GM21390 (cell line): ENCODE measurements around the gene RXRG.
"Not testable (repeated sequence)": the region's sequence is repeated elsewhere in the genome, so short reads cannot be mapped to it uniquely, and the experiment has no call there.

Experiments
- ATAC-seq: cut with Tn5 transposase; IDR thresholded peaks from one replicate; pipeline ENCODE4 v1.9.1; 2021; ENCODE audit not compliant: unreplicated experiment

RXRG gene

DNA sequence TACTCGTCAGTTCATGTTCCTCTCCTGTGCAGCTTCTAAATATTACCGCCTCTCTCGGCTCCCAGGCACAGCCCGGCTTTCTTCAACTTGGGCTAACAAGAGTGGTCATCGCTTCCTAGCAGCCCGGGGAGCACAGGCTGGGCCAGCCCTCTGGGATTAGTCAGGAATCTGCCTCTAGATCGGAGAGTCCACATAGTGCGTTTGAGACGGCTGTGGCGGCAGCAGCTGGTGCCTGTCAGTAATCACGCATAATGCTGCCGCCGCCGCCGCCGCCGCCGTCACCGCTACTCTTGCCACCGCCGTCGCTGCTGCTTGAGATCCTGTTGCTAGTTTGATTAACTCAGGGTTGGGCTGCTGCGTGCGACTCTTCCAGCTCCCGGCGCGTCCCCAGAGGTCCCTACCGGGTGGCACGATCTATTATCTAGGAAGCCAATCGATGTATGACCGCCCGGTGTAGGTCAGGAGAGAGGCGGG lies at the start of gene RXRG:
RXRG (minus strand) TSS at position 230 of the 474 bp plus-strand sequence. CDS start 233 bp downstream, outside the sequence.
- ATAC-seq, result no peak

DNA sequence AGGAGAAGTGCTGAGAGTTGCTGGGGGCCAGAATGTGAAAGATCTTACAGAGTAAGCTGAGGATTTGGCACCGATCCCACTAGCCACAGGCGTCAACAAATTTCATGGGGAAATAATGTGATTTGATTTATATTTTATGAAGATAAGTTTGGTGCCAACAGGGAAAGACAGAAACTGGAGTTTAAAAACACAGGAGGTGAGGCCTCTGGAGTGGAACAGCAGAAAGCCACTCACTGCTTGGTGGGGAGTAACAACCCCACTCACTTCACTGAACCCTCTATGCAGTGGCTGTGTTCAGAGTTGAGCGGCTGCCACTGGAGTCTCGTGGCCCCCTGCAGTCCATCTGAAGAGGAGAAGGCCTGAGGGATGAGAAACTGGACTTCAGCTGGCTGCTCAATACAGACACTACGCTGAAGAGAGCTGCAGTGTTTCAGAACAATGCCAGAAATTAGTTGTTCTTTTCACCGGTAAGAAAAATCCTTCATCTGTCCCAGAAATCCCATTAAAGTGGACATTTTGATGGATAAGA lies 48.0 kb upstream of the RXRG start:
- ATAC-seq, result no peak

DNA sequence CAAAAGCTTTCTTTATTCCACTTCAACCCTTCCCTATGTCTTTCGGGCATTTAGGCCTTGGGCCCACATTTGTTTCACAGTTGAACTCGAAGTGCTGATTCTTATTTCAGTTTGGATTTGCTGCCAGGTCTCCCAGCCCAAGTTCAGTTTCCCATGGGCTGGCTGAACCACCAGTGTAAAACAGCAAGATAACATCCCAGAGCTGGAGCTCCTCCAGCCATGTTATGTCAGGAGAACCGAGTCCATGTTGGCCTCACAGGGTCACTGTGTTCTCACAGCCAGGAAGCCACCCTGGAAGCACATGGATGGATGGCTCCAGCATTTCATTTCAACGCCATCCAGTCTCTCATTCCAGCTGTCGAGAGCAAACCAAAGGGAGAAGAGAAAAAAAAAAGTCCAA lies 45.2 kb upstream of the RXRG start:
- ATAC-seq, result no peak

DNA sequence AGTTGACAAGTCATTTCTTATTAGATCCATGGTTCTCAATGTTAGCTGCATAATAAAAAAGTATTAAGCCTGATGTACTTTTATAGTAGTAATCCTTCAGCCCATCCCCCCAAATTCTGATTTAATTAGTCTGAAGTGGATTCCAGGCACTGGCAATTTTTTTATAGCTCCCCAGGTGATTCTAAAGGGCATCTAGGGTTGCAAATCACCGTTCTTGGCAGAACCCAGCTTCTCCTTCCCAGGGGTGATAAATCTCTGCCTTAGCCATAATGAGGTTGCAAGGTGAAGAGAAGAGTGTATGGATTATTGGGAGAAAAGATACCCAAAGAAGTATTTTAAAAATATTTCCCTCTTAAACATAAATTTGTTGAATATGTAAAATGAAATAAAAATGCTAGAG lies 43.0 kb upstream of the RXRG start:
- ATAC-seq, result no peak

DNA sequence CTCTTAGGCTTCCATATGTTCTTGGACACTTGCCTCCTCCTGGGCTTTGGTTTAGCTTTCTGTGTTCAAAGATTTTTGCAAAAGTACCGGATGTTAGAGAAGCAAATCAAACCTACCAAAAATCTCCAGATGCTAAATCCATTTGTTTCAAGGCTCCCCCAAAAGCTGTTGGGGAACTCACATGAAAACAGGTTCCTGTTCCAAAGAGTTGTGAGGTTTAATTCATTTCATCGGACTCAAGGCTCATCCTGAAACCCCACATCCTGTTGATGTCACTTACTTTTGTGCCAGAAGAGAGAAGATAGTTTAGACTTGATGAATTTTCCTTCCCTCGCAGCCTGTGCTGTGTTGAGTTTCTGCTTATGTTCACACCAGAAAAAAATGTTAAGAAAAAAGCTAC lies 41.7 kb upstream of the RXRG start:
- ATAC-seq, result no peak

DNA sequence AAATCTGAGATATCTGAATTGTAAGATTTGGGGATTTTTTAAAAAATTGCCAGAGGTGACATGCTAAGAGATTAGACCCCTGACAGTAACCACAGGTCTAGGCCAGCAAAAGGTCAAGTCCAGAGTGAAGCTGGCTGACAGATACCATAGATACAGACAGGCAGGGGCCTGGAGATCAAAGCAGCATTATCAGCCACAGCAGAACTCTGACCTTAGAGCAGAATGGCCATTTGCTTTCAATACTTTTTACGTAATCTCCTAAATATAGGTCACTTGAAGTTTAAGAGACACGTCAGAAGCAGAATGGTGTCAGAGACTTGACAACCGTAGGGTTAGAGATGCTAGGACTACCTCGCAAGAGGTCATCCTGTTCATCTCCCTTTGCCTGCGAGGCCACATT lies 40.8 kb upstream of the RXRG start:
- no peak for ATAC-seq

DNA sequence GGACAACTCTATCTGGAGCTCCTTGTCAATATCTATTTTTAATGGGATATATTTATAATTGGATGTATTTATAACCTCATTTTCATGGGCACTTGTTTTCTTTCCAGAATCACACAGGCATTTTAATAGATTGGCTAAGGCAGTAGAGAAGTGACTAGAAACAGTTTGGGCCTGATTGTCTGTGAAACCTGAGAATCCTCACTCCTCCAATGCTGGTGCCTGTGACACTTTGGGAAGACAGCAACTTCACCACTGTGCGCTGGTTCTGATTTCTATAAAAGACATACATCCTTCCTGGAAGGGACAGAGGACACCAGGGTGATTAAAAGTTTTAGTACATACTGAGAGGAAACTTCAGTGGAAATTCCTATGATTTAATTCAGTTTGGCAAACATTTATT lies 39.6 kb upstream of the RXRG start:
- no peak for ATAC-seq

DNA sequence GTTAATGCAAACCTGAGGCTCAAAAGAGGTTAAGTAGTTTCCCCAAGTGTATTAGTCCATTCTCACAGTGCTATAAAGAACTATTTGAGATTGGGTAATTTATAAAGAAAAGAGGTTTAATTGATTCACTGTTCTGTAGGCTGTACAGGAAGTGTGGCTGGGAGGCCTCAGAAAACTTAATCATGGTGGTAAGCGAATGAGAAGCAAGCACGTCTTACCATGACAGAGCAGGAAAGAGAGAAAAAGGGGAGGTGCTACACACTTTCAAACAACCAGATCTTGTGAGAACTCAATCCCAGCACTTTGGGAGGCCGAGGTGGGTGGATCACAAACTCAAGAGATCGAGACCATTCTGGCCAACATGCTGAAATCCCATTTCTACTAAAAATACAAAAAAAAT lies 38.5 kb upstream of the RXRG start:
- ATAC-seq, result no peak

DNA sequence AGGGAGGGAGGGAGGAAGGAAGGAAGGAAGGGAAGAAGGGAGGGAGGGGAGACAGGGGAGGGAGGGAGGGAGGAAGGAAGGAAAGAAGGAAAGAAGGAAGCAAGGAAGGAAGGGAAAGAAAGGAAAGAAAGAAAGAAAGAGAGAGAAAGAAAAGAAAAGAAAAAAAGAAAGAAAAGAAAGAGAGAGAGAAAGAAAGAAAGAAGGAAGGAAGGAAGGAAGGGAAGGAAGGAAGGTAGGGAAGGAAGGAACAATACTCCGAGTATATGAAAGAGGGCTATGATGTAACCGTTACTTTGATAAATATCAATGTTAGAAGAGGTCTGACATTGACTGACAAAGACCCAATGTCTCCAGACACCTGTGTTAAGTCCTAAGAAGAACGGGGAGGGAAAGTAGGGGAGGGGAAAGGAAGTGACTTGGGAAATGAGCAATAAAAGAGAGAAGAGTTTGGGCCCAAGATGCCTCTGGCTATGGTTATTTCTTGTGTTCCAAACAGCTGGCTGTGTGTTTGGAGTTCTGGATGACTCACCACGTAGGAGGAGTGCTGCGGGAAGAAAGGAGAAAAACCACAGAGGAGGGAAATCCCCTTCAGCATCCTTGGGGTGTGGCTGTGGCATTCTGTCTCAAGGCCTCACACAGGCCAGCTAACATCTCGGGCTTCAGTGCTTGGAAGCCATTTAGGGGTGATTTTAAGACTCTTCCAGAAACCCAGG lies 37.0 kb upstream of the RXRG start:
- no peak for ATAC-seq

DNA sequence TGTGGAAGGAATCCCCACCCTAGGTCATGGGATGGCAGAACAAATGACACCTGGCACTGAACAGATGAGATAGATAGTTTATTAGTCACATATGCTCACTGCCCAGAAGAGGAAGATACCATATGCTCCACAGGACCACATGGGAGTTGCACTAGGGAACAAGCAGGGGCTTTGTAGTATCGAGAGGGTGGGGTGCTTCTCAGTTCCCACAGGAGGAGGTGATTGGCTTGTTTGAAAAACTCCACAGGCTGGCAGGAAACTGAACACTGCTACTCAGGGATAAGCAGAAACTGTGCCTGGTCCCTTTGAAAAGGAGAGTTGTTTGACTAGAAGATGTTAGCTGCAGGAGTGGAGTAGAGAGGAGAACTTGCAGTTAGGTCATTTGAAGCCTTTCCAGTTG lies 31.9 kb upstream of the RXRG start:
- ATAC-seq, result no peak

DNA sequence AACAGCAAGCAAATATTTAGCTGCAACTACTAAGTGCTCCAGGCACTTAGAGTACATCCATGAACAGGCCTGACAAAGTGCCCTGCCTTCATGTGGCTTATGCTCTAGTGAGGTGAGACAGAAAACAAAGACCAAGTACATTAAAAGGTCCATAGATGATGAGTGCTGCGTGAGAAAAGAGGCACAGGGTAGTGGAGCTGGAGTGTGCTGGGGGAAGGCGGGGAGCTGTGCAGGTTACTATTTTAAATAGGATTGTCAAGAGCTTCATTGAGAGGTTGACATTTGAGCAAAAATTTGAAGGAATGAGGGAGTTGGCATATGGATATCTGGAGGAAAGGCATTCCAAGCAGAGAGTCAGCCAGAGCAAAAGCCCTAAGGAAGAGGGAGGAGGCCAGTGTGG lies 29.3 kb upstream of the RXRG start:
- no peak for ATAC-seq

DNA sequence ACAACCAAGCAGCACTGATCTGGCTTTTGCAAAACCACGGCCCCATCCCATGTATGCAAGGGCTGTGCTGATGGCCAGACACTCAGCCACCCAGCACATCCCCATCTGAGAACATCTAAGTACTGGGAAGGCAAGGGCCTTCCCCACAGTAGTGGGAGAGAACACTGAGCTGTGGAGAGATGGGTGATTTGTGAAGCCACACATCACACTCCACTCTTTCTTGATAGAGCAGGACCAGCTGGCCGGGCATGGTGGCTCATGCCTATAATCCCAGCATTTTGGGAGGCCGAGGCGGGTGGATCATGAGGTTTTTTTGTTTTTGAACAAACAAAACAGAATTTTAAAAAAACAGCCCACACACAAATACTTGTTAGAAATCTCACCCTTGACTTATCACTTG lies 28.2 kb upstream of the RXRG start:
- no peak for ATAC-seq

DNA sequence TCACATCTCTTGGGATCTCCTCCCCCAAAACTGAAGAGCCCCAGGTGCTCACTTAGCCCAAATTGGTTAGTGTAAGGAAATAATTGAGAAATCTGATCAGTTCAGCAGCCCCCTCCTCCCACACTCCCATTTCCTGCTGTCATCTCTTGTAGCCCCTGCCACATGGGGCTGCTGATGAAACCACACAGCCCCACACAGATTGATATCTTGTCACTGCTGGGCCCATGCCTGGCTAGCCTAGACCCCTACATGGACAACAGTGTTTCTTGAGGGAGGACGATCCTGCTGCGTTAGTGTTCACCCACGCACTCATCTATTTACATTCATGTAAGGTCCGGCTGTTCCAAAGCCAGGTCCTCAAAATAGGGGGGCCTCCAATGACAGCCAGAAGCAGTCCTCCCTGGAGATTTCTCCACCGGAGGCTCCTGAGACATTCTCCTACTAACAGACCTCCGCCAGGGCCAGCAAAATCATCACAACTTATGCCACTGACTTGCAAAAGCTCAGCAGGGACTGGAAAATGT lies 23.9 kb upstream of the RXRG start:
- ATAC-seq, result no peak

DNA sequence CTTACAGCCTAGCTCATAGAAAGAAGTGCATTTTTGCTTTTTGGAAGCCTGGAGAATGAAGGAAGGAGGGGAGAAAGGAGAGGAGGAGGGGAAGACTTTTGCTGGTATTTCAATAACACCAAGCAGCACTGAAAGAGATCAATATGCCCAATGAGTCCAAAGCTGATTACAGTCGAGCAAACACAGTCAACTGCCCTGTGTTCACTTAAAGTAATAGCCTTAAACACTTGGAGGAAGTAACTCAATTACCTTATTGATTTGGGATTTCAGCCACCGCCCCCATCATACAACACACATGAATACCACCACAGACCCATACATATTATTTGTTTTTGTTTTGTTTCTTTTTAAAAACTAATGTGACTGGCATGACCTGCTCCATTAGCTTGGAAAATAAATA lies 23.3 kb upstream of the RXRG start:
- no peak for ATAC-seq

DNA sequence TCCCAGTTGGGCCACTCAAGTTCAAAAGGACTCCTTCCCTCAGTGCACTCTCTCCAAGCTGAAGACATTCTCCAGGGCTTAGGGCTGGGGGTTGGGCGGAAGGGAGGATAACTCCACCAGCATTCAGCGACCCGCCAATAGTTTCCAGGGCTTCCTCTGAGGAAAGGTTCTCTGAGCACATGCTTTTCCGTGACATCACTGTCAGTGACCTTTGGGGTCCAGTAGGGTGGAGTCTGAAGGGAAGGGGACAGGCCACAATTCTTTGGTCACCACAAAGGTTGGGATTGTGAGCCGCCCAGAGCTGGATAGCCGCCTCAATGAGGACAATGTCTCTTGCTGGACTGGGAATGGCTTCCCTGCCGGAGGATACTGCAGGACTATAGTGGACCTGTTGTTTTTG lies 22.8 kb upstream of the RXRG start:
- ATAC-seq, result no peak

DNA sequence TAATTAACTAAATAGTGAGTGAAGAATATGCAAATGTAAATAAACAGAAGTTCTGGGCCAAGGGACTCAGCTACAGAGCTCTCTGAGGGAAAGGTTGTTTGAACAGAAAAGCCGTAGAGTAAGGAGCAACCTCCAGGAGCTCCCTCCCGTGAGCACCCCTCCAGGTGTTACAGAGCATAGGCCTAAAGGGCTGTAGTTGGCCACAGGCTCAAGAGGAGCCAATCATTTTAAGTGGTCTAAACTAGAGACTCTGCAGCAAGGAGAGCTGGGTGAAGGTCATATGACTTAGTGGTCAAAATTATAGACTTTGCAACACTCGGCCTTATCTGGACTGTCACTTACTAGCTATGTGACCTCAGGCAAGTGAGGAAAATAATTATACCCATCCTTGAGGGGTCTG lies 19.1 kb upstream of the RXRG start:
- no peak for ATAC-seq

DNA sequence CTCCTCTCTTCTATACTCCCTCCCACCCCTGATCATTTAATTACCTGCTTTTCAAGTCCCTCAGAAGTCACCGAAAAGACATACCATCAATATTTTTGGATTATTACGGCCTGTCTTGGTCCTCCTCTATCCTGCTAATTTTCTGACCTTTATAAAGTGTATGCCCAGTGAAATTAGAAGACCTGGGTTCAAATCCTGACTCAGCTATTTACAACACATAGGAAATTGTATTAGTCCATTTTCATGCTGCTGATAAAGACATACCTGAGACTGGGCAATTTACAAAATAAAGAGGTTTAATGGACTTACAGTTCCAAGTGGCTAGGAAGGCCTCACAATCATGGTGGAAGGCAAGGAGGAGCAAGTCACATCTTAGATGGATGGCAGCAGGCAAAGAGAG lies 14.8 kb upstream of the RXRG start:
- not testable (repeated sequence) for ATAC-seq

DNA sequence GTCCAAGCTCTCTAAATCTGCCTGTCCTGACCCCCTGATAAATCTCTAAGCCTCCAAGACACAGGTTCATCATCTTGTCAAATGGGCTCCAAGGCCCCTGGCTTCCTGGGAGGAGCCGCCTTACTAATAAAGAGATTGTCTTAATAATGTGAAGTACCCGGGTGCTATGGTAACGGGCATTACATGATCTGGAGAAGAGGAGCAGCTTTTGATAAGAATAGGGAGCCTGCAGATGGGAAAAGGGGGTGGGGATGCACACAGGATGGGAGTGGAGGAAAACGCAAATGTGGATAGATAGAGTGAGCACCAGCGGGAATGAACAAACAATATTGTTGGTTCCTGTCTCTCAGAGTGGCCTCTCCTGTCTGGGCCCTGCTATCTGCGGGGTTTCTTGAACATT lies 11.9 kb upstream of the RXRG start:
- no peak for ATAC-seq

DNA sequence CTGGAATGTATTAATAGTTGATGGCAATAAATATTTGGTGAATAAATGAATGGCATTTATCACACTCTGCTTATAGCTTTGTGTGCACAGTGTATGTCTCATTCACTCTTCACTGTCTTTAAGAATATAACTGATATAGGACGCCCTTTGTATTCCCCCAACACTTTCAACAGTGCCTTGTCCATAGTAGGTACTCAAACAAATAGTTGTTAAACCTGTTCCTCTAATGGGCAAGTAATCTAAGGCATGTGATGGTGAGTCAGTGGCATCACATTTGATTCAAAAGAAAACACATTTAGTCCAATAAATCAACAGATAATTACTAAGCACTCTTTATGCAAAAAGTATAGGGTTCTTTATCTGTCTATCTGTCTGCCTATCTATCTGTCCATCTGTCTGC lies 11.2 kb upstream of the RXRG start:
- ATAC-seq, result no peak

DNA sequence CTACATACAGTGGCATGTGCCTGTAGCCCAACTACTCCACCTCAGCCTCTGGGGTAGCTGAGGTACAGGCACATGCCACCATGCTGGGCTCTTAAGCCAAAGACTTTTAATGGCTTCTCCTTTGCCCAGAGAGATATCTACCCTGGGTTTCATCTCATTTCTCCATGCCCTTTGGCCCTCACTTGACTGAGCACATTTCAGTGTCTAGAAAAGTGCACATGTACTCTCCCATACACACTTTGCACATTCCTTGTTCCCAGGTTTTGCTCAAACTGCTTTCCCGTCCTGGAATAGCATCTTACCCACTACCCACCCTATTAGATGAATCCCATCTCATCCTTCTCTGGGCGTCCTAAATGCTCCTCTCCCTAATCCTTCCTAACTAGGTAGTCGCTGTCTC lies 10.2 kb upstream of the RXRG start:
- ATAC-seq, result no peak

DNA sequence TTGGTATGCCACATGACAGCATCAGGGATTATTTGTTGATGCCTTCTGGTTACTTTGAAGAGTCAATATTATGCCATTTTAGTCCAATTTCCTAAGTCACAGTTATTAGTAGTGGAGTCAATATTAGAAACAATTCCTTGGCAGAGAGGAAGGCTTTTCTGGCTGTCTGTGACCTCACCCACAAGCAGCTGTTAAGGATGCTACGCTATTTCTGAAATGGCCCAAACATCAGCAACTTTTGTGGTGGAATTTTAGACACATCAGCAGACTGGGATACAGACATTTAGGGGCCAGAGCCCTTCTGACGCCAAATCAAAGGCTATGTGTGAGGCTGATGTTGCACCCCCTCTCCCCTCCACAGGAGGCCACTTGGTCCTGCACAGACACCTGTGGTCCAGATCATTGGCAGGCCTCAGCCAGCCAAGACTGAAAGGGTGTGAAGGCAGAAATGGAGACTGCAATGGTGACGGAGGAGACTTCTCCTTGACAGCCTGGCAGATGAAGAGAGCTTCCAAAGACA lies 9.2 kb upstream of the RXRG start:
- ATAC-seq, result no peak

DNA sequence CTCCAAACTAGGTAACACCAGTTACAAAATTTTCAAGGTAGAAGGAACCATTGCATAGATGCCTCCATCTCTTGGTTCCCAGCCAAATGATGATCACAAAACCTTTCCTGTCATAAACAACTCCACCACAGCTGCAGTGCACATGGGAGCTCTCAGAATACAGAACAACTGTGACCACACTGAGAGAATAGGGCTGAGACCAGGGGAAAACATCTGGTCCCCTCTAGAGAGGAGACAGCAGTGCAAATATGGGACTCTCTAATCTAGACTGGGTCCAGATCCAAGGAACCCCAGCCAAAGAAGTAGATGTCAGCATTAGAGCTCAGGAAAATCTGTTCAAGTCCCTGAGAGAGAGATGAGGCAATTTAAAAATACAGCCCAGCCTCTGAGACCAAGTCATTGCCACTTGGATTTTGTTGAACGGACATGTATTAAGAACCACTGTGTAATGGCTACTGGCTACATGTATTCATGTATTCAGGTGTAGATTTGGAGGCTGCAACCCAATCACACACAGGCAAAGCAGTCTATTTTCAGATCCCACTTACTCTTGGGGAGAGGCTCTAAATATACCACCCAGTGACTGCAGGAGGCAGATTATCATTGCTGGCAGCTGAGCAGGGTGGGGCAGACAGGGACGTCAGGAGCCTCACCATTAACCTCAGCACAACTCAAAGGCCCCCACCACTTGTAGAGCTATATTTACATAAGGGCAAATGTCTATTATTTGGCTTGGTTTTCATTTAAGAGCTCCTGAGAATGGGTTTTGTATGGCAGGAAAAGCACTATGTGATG lies 7.6 kb upstream of the RXRG start:
- no peak for ATAC-seq
